HG02678 (cell line): ENCODE results near the gene GPR179.
"Not testable (repeated sequence)": the region's sequence is repeated elsewhere in the genome, so short reads cannot be mapped to it uniquely, and the experiment has no call there.

Experiments used
- ATAC-seq: cut with Tn5 transposase; IDR thresholded peaks from one replicate; pipeline ENCODE4 v1.9.1; 2021; ENCODE audit warnings: mild to moderate bottlenecking, moderate library complexity; ENCODE audit not compliant: unreplicated experiment

GPR179 gene

DNA sequence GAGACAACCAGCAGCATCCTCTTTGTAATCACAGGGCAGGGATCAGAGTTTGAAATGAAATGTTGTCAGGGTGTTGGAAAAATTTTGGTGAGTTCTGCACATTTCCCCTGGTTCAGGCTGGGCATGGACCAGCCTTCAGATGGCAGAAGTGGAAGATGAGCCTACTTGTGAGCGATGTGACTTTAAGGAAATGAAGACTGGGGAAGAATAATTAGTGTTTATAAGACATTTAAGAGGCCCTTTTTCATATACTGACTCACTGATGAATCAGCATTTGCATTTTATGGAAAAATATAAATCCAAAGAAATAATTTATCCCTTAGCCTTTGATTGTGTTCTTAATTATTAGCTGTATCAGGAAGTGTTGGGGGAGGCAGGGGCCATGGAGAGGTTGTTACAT lies 20.9 kb downstream of the GPR179 start:
- no peak for ATAC-seq

DNA sequence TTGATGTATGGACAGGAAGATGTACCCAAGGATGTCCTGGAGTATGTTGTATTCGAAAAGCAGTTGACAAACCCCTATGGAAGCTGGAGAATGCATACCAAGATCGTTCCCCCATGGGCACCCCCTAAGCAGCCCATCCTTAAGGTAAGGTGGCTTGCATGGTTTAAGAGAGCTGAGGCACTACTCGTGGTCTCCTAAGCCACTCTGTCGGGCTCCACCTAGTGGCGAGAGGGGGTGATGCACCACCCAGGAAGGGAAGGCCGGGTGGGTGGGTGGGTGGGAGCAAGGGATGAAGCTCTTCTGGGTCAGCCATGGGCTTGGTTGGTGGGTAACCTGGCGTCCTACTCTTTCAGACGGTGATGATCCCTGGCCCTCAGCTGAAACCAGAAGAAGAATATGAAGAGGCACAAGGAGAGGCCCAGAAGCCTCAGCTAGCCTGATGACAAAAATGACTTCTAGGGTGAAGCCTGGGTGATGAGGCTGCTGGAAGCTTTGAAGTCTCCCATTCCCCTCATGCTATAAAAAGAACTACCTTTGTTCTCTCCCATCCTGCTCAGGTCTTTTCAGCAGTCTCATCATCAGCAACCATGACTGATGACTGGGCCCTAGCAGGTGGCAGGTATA lies 21.5 kb downstream of the GPR179 start:
- ATAC-seq: no peak

DNA sequence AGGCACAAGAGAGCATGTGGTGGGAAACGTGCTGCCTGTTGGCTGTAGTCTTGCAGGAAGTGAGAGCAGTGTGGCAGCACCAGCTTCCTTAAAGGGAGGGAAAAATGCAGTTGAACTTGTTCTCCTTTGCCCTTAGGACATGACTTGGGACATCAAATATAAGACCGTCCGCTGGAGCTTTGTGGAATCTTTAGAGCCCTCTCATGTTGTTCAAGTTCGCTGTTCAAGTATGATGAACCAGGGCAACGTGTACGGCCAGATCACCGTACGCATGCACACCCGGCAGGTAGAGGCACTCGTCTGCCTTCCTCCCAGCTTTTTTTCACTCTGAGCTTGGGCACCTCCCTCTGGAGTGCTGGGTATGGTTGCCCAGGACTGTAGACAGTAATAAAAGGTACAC lies 23.3 kb downstream of the GPR179 start:
- no peak for ATAC-seq

GRCh38 chr17:38317081-38317480 lies 26.7 kb downstream of the GPR179 start:
- no peak for ATAC-seq

- ATAC-seq: no peak
These were observed 28.3 kb downstream of the GPR179 start for GRCh38 chr17:38315497-38315896.

DNA sequence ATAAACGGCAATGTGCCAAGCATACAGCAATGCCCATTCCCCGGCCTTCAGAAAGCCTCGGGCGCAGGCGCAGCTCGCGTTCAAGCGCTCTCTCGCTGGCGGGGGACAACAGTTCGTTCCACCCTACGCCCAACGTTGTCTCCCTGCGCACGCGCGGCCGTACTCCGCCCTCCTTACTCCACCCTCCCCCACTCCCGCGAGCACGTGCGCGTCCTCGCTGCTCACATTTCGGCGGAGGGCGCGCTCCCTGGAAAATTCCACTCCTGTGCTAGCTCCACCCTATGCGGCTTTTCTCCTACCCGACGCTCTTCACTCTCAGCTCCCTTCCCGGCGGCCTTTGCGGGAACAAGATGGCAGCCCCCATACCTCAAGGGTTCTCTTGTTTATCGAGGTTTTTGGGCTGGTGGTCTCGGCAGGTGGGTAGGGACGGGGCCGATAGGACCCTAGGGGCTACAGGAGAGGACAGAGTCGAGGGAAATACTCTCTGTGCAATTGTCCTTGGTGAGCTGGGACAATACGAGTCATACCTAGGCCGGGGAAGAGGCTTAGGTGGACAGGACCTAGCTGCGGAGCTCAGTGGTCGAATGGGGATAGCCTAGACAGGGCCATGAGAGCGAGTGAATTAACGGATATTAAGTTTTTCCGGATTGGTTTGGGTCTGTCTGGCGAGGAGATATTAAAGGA lies 46.8 kb downstream of the GPR179 start, which contains the start of gene MRPL45:
TSS of gene MRPL45 (plus strand) at position 335 of the 684 bp plus-strand sequence. CDS start at position 351, 16 bp downstream.
- peak; percentile 98 for ATAC-seq

- not testable (repeated sequence) for ATAC-seq
These were observed 48.0 kb downstream of the GPR179 start for GRCh38 chr17:38295602-38296365.

DNA sequence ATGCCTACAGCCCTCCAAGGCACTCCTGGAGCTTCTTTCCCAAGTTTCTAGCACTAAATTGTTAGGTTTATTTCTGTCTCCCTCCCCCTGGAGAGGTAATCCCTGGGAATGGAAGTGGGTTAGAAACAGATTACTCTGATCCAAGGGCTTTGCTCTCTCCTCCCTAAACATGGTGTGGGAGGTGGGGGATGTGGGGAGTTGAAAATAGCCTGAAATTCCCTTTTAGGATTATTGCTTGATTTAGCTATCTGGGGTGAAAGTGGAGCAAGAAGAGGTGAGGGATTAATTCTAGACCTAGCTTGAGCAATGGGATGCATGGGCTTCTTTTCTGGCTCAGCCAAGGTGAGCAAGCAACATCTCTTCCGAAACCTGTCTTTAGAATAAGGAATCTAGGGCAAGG lies 54.0 kb downstream of the GPR179 start:
- not testable (repeated sequence) for ATAC-seq

DNA sequence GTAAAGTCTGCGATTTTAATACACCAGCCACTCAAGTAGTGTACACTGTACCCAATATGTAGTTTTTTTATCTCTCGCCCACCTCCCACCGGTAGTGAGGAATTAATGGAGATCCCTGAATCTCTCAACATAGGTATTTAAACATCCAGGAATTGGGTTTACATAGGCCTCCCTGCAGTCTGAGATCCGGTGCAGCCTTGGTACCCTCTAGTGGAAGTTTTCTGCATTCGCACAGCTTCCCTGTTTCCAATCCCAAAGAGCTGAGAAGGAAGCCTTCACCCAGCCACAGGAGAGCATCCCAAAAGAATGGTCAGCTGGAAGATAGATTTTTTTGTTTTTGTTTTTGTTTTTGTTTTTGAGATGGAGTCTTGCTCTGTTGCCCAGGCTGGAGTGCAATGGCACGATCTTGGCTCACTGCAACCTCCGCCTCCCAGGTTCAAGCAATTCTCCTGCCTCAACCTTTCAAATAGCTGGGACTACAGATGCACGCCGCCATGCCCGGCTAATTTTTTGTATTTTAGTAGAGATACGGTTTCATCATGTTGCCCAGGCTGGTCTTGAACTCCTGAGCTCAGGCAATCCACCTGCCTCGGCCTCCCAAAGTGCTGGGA lies 55.4 kb downstream of the GPR179 start:
- not testable (repeated sequence) for ATAC-seq

DNA sequence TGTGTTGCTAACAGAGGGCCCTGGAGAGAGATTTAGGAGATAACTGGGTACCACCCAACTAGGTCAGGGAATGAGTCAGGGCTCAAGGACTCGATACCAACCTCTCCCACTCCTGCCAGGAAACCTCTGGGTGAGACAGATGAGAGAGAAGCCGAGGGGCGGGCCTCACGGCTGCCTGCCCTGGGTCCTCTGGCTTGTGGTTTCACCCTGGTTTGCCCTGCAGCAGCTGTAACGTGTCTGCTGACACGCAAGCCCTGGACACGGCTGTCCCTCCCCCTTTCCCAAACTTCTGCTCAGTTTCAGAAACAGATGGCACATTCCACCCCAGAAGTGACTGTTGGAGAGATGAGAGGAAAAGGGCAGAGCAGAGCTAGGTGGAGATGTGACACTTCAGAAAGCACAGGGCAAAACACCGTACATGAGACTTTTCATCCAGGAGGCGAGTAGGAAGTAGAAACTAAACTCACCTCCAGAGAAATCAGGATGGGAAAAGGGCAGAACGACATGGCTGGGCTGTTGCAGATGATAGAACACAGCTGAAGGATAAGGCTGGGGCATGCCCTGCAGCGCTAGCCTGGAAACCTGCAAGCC lies 57.2 kb downstream of the GPR179 start:
- peak; percentile 56 for ATAC-seq

GRCh38 chr17:38285994-38286393 lies 57.8 kb downstream of the GPR179 start:
- ATAC-seq: not testable (repeated sequence)
